HG03342 (cell line): Measurements from ENCODE around the gene BTNL9.
"Not testable (repeated sequence)": the region's sequence is repeated elsewhere in the genome, so short reads cannot be mapped to it uniquely, and the experiment has no call there.

Source experiments
- ATAC-seq: cut with Tn5 transposase; IDR thresholded peaks from one replicate; pipeline ENCODE4 v1.9.1; 2021; ENCODE audit warnings: mild to moderate bottlenecking, moderate library complexity; ENCODE audit not compliant: unreplicated experiment

BTNL9 gene

DNA sequence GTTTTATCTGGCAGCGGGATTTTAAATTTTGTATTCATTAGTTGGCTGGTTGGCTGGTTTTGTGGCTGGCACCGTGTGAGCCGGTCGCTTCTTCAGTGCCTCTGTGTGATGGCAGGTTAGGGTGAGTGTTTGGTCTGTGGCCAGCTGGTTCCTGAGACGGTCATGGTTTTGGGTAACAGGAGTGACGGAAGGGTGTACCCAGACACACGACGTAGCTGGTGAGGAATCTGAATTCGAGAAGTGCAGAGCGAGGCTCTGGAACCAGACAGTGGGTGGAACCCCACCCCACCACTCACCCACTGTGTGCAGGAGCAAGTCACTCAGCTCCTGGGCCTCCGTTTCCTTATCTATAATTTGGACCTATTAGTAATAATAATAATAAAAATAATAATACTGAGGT is 2.7 kb downstream of the BTNL9 start:
- ATAC-seq: no peak

DNA sequence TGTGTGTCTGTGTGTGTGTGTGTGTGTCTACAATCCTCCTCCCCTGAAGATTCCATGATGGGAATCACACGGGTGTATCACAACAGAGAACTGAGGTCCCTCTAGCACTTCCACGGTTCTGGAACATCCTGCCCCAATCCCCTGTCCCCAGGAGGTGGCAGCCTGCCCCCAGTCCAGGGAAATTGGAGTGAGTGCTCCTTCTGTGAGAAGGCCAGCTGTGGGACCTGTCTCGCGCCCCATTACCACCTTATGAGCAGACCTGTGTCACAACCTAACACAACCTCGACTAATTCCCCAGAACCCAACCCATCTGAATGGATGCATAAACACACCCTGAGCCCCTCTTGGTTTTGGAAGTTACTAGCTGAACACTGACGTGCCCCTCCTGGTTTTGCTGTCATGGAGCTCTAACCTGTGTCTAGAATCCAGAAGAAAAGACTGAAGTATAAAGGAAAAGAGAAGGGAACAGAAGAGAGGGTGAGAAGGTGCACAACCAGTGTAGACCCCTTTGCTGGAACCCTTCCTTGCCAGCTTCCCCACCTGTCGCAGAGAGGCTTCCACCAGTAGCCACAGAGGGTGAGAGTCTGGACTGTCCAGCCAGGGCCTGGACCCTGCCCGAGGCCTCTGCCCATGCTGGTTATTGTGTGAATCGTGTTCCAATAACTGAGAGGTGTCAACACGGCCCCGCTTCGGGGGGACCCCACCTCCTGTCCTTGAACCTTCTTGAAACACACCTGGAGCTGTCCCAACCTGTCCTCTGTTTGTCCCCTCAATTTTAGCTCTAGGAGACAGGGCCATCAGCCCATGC is 3.4 kb downstream of the BTNL9 start:
- ATAC-seq: no peak

DNA sequence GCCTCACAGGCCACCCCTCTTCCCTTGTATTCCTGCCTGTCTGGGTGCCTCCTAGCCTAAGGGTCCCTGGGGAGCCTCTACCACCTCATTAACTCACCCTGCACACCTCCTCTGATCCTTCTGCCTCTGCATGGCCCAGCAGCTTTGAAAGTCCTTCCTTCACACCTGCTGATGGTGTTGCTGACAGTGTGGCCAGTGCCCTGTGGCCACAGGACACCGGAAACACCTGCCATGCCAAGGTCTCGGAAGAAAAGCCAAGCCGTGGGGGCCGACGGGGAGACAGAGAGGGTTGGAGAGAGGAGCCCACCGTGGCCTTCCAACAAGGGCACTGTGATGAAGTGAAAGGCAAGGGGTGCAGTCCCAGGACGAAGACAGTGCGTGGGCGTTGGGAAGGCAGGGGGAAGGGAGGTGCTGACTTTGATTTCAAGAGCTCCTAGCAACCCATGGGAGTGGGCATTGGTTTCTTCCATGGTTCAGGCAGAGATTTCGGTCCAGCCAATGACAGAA is 4.1 kb downstream of the BTNL9 start:
- no peak for ATAC-seq

DNA sequence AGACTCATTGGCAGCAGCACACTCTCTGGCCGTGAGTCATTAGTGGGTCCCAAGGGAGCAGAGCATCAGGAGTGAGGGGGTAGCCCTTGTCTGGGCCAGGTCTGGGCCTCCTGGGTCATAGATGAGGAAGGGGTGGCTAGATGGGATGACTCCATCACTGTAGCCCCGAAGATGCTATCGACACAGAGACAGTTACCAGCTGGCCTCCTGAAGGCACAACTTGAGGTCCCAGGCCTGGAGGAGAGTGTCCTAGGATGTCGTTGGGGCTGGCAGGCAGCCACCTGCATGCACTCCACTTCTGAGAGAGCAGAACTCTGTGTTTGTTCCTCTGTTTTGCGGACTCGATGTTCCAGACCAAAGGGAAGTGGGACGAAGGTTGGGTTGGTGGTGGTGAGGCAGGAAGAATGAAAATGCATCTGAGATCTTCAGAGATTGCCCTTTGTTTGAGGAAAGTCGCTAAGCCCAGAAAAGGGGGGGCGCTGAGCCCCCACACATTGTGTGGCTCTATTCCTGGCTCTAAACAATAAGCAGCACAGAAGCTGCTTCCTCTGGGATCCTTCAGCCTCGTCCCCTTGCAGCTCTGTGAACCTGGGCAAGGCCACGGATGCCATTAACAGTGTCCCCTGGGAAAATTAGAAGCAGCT is 4.7 kb downstream of the BTNL9 start:
- ATAC-seq: no peak

DNA sequence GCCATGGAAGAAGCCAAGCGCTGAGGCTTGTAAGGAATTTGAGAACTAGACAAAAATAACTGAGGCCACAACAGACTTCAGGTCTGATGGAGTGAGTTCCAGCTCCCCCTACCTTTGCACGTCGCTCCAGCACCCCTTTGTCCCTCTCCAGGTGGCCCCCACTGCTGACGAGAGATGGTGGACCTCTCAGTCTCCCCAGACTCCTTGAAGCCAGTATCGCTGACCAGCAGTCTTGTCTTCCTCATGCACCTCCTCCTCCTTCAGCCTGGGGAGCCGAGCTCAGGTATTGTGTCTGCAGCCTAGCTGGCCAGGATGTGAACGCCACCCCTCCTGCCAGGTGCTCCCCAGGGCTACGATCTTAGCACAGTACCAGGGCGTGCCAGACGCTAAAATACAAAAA is 5.2 kb downstream of the BTNL9 start:
- no peak for ATAC-seq

DNA sequence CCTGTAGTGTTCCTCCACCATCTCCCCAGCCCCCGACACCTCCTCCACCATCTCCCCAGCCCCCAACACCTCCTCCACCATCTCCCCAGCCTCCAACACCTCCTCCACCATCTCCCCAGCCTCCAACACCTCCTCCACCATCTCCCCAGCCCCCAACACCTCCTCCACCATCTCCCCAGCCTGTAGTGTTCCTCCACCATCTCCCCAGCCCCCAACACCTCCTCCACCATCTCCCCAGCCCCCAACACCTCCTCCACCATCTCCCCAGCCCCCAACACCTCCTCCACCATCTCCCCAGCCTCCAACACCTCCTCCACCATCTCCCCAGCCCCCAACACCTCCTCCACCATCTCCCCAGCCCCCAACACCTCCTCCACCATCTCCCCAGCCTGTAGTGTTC is 5.8 kb downstream of the BTNL9 start:
- not testable (repeated sequence) for ATAC-seq

DNA sequence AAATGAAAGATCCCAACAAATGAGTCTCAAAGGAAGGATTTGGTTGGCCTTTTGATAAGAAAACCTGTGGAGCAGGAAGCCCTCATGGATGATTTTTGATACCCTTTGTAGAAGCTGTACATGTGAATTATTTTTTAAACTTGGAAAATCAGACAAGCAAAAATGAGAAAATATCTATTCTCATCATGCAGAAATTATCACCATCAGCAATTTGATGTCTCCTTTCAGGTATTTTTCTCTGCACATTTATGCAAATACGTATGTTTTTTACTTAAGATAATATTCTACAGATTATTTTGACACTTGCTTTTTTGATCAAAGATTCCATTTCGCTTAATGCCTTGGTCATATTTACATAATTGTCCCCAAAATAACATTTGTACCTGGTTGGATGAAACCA is 7.2 kb downstream of the BTNL9 start:
- no peak for ATAC-seq

DNA sequence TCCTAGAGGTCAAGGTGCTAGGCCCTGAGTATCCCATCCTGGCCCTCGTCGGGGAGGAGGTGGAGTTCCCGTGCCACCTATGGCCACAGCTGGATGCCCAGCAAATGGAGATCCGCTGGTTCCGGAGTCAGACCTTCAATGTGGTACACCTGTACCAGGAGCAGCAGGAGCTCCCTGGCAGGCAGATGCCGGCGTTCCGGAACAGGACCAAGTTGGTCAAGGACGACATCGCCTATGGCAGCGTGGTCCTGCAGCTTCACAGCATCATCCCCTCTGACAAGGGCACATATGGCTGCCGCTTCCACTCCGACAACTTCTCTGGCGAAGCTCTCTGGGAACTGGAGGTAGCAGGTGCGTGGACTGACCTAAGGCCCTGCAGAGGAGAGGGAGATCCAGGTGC is 7.9 kb downstream of the BTNL9 start:
- ATAC-seq: no peak

DNA sequence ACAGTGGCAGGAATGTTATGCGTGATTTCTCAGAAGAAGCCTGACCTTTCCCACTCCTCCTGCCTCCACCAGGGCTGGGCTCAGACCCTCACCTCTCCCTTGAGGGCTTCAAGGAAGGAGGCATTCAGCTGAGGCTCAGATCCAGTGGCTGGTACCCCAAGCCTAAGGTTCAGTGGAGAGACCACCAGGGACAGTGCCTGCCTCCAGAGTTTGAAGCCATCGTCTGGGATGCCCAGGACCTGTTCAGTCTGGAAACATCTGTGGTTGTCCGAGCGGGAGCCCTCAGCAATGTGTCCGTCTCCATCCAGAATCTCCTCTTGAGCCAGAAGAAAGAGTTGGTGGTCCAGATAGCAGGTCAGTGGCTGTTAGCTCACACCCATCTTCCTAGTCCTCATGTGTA is 9.9 kb downstream of the BTNL9 start:
- ATAC-seq: no peak

DNA sequence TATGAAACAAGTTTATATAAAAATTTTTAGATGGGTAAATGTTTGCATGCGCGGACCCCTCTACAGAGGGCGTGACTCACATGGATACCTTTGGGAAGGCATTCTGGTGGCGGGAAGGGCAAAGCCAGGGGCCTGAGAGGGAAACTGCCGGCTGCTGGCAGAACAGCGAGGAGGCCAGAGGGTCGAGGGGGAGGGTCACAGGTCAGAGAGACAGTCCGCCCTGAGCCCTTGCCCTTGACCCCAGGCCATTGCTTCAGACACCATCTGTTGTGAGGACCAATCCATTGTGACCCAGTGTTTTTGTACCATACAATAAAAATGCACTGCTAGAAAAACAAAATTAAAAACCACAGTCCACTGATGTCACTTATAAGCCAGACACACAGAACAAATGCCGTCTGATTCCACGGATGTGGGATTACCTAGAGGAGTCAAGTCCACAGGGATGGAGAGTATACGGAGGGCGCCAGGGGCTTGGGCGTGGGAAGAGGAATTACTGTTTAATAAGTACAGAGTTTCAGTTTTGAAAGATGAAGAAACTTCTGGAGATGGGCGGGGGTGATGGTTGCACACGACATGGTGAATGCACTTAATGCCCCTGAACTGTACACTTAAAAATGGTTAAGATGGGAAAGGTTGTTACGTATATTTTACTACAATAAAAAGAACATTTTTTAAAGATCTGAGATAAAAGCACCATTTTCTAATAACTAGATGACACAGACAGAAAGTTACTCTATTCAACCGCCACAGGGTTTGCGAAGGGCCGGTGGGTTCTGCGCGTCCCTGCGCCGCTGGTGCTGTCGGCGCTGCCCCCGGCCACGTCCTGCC is 12.0 kb downstream of the BTNL9 start:
- no peak for ATAC-seq

DNA sequence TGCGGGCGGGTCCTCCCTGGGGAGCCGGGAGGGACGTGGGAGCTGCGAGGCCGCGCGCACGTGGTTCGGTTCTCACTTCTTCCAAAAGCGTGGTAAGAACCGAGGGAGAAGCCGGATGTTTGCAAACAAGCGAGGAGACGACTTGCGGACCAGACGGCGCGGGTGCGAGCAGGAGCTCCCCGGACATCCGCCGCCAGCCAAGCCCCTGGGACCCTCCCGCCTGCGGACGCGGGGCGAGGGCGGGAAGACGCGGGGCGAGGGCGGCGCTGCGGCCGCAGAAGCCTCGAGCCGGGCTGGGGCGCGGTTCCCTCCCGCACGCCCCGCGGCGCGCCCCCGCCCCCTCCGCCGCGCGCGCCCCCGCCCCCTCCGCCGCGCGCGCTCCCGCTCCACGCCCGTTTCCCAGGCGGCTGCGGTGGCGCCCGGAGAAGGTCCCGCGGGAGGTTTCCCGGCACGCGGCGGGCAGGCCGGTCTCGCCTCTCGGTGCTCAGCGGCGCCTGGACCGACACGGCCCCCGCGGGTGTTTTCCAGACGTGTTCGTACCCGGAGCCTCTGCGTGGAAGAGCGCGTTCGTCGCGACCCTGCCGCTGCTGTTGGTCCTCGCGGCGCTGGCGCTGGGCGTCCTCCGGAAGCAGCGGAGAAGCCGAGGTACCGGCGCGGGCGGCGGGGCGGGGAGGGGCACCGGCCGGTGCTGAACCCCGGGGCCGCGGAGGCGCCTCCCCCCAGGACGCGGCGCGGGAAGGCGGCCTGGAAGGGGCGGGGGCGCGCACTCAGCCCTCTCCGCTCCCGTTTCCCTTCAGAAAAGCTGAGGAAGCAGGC is 12.8 kb downstream of the BTNL9 start:
- no peak for ATAC-seq

DNA sequence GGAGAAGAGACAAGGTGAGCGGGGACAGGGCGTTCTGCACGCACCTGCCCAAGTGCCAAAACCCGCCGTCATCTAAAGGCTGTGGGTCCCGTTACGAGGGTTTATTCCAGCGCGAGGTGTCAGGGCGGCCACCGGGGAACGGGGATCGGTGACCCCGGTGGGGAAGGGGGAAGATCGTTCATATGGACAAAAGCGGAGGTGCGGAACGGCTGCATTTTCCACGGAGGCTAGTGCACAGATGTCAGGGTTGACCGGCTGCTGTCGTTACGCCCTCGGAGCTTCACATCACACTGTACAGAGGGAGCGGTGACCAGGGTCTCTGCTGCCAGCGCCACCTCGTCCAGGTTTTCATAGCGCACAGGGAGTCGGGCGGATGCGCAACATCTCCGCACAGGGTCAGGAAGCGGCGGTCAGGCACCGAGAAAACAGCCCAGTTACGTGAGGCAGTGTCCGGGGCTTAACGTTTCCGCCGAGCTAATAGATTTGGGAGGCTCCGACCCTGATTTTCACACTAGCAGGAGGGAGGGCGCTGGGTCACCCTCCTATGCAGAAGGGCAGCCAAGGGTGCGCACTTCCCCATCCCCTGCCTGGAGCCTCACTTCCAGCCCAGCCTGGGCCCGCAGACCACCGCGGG is 13.5 kb downstream of the BTNL9 start:
- ATAC-seq: no peak

DNA sequence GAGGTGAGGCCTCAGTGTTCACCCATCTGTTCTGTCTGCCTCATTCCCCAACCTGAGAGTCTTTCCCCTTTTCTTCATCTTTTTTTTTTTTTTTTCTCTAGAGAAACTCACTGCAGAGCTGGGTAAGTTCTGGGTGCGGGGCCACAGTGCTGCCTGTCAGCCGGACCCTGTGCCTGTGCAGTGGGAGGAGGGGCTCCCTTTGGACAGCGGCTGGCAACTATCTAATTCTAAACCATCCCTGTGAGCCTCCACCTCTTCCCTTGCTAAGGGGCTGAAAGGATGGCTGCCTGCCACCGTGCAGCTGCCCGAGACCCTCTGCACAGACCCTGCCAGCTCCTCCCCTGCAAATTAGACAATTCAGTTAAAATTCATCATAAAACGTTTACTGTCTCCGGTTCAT is 14.1 kb downstream of the BTNL9 start:
- no peak for ATAC-seq

DNA sequence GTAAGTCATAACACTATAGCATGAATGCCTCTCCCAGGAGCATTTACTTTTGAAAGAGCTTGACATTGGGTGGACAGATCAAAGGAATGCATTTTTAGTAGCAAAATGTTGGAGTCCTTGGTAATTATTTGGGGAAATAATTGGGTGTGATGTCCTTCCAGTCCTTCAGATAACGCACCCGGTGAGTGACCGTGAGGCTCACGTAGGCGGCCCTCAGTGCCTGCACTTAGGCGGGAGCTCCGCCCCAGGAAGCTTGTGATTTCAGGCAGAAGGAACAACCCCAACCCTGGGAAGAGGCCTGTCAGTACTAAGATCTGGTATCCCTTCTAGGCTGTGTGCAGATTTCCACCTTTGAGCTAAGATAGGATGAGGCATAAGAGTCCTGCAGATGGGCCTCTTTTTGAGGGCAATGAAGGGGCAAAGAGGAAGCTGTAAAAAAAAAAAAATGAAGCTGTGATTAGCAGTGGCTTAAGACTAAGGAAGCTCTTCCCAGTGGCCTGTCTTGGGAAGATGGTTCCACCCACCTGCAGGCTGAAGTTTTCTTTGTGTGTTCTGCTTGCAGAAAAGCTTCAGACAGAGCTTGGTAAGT is 14.9 kb downstream of the BTNL9 start:
- no peak for ATAC-seq

DNA sequence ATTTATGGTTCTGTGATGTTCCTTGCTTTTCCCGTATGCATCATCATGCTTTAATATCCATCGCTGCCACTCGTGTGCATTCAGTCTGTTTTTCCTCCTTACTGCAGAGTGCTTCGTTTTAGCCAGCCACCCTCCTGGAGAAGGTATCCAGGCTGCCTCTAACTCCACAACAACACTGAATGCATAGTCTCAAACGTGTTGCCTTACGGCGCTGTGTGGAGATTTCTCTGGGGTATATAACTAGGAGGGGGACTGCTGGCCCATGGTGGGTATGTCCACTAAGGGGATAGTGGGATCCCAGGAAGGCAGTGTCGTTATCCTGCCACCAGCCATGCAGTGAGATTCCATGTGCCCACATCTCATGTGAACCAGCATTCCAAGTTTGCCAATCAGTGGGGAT is 16.4 kb downstream of the BTNL9 start:
- ATAC-seq: no peak

DNA sequence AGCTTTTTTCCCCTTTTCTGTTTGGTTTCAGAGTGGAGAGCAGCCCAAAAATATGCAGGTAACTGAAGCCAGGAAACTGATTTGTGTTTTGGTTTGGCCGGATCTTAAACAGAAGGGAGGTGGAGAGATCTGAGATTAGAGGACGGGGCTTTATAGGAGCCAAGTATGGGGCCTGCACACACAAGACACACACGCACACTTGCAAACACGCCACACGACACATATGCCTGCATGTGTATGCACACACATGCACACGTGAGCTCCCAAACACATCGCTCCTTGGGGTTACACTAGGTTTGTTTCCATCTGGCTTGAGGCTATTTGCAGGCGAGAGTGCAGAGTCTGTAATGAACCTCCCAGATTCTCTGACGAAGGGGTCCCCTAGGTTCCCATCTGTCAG is 18.3 kb downstream of the BTNL9 start:
- ATAC-seq: no peak

DNA sequence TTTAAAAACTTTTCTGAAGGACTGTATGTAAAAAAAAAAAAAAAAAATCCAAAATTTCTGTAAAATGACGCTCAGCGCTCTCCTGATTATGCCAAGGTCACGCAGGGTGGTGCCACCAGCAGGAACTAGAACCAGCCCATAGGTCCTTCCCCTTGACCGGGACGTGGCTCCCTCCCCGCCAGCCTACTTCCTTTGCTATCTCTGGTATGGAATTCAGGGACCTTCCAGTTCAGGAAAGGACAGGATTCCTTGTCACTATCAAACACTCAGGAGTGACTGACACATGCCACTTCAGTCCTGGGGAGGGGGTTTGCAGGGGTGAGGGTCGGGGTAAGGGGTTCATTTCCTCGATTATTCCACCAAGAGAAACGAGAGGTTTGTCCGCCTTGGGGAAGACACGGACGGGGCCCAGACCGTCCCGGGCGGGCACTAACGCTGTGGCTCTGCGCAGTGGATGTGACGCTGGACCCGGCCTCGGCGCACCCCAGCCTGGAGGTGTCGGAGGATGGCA is 18.8 kb downstream of the BTNL9 start:
- ATAC-seq: no peak

DNA sequence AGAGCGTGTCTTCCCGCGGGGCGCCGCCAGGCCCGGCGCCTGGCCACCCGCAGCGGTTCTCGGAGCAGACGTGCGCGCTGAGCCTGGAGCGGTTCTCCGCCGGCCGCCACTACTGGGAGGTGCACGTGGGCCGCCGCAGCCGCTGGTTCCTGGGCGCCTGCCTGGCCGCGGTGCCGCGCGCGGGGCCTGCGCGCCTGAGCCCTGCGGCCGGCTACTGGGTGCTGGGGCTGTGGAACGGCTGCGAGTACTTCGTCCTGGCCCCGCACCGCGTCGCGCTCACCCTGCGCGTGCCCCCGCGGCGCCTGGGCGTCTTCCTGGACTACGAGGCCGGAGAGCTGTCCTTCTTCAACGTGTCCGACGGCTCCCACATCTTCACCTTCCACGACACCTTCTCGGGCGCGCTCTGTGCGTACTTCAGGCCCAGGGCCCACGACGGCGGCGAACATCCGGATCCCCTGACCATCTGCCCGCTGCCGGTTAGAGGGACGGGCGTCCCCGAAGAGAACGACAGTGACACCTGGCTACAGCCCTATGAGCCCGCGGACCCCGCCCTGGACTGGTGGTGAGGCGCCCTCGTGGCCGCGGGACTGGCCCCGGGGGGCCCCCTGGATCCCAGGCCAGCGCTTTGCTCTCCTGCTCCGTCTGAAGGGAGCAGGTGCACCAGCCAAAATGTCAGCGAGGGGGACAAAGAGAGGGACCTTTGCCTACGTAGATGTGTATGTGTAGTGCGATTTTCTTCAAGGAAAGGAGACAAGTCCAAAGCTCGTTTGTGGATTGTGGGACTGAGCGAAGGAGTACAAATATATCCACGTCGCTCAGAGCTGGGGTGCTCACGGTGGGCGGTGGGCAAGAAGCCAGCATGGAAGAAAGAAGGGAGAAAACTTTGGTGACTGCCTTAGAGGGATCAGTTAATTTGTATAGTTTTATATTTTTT is 19.5 kb downstream of the BTNL9 start:
- no peak for ATAC-seq

DNA sequence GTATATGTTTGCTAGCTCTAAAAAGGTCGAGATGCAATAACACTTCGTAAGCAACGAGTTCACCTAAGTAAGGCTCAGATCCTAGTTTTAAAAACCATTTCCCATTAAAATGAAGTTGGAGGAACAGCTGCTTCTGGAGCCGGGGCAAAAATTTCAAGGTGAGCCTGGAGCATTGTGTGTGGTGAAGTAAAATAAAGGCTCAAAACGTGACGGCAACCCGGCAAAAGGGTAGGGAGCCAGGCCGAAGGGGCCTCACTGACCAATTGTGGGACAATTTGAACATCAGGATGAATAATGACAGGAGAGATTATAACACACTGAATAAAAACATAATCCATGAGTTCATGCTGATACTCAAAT is 20.1 kb downstream of the BTNL9 start:
- no peak for ATAC-seq
